NCI-H345 treated with DMSO at 0.1 percent for 48 hours (cell line): ENCODE results near the gene CWC27.
"Not testable (repeated sequence)": the region's sequence is repeated elsewhere in the genome, so short reads cannot be mapped to it uniquely, and the experiment has no call there.

Source experiments
- DNase-seq: peaks from one replicate; lab custom pipeline; 2025; ENCODE audit not compliant: unreplicated experiment; lab: John Stamatoyannopoulos, UW

Gene CWC27

GRCh38 chr5:64914396-64914795 lies 145.7 kb downstream of the CWC27 start:
- DNase-seq = no peak

GRCh38 chr5:64918083-64918482 lies 149.4 kb downstream of the CWC27 start:
- no peak for DNase-seq

DNA sequence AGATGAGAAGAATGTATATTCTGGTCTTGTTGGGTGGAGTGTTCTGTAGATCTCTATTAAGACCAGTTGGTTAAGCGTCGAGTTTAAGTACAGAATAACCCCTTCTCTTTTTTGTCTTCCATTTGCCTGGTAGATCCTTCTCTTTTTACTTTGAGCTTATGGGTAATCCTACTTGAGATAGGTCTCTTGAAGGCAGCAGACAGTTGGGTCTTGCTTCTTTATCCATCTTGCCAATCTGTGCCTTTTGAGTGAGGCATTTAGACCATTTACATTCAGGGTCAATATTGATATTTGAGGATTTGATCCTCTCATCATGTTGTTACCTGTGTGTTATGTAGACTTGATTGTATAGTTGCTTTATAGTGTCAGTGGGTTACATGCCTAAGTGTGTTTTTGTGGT lies 152.7 kb downstream of the CWC27 start:
- DNase-seq = no peak

DNA sequence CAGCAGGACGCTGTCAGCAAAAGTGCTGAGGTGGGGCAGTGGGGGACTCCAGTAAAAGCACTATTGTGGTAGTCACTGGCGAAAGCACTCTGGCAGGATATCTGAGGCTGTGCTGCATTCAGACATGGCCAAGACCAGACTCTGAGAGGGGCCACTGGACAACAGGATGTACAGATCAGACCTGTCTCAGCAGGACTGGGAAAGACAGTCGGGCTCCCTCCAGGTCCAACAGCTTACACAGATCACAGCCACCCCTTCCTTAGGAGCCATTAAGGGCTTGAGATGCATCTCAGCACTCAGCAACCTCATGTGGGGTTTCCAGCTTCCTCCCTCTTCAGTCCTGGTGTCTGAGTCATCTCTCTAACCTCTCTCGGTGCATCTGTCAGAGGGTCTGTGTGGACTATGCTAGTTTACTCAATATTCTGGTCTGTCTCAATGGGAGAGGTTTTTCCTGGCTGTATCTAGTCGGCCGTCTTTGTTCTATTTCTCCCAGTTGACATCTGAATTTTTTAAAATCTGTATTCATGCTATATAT lies 154.5 kb downstream of the CWC27 start:
- DNase-seq = no peak

DNA sequence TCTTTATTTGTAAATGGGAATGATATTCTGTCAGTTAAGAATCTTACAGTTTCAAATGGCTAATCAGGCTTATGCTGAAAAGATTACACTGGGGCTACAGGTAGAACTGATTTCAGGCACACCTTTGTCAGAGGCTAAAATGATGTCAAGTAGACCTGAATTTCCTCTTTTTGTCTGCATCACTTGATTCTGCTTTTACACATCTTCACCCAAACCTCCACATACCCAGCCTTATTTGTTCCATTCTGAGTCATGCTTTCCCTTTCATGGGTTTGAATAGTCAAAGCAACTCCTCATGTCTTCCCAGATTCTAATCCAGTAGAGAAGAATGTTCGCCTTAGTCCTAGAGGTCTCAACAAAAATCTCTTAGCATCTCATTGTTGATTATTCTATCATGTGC lies 156.4 kb downstream of the CWC27 start:
- DNase-seq = no peak

DNA sequence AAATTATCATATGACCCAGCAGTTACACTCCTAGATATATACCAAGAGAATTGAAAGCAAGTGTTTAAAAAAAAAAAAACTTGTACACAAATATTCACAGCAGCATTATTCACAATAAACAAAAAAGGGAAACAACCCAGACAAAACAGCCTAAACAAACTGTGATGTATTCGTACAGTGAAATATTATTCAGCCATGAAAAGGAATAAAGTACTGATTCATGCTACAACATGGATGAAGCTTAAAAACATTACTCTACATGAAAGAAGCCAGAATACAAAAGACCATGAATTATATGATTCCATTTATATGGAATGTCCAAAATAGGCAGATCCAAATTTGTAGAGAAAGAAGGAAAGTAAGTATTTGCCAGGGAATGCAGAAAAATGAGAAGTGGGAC lies 161.1 kb downstream of the CWC27 start:
- no peak for DNase-seq

GRCh38 chr5:64930672-64931318 lies 162.1 kb downstream of the CWC27 start:
- DNase-seq = no peak

- DNase-seq = not testable (repeated sequence)
Measured at GRCh38 chr5:64939422-64939771, 170.7 kb downstream of the CWC27 start.

- DNase-seq = no peak
Measured at GRCh38 chr5:64939772-64940510, 171.2 kb downstream of the CWC27 start.

DNA sequence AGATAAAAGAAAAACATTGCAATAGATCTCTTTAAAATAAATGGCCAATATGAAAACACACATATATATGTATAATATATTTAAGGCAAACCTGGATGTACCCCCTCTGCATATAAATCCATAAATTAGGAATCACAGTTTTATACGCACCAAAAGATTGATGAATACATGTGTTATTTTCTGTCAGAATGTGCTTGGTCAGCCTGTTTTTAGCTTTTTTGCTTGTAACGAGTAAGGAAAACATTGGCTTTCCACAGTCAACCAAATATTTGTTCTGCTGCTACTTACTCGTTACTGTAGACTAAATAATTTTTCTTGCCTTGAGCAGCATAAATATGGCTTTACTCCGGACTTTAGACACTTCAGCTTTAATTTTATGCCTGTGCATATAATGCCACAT lies 173.7 kb downstream of the CWC27 start:
- no peak for DNase-seq

GRCh38 chr5:64944868-64945267 lies 176.1 kb downstream of the CWC27 start:
- no peak for DNase-seq

GRCh38 chr5:64947031-64947430 lies 178.3 kb downstream of the CWC27 start:
- DNase-seq = peak; percentile 82

DNA sequence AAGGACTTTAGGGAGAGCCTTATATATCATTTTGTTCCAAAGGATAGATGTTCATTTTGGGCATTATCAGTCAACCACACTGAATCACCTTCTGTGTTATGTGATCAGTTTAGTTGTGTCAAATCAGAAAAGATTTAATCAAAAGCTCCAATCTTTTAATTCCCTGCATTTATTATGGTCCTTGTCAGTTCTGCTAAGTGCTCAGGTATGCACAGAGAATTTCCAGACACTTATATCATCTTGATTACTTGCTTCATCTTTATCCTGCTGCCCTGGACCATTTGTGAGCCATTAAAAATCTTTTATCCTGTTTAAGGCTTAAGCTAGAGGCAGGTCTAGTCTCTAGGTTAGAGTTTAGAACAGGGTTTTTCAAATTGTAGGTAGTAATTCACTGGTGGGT lies 179.1 kb downstream of the CWC27 start:
- no peak for DNase-seq

GRCh38 chr5:64949331-64949730 lies 180.6 kb downstream of the CWC27 start:
- DNase-seq = no peak

DNA sequence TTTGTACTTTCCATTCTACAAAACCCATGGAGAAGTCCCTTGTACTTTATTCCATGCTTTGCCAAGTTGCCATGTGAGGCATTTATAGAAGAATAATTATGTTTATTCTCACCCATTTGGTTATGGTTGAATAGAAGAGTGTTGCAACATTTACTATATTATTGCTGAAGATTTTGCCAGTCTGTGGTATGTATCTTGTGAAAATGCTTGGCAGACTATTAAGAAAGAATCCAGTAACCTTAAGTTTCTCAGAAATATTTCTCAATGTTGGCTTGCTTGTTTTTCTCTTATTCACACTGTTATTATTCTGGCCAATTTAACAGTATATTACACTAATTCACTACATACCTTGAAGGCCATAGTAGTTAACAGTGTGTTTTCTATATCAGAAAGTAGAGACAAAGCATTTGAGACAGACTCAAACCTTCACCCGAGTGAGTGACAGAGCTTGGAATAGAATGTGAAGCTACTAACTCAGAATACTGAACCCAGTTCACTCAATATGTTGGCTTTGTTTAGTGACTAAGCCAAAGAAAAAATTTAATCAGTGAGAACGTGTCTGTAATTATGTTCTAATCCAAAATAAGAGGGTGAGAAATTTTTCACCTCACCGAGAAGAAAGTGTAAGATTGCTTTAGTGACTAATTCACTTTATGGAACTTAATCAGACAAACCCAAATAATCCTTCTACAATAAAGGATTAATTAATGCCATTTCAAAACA lies 184.4 kb downstream of the CWC27 start:
- DNase-seq = no peak

- DNase-seq = no peak
Measured at GRCh38 chr5:64954518-64954917, 185.8 kb downstream of the CWC27 start.

DNA sequence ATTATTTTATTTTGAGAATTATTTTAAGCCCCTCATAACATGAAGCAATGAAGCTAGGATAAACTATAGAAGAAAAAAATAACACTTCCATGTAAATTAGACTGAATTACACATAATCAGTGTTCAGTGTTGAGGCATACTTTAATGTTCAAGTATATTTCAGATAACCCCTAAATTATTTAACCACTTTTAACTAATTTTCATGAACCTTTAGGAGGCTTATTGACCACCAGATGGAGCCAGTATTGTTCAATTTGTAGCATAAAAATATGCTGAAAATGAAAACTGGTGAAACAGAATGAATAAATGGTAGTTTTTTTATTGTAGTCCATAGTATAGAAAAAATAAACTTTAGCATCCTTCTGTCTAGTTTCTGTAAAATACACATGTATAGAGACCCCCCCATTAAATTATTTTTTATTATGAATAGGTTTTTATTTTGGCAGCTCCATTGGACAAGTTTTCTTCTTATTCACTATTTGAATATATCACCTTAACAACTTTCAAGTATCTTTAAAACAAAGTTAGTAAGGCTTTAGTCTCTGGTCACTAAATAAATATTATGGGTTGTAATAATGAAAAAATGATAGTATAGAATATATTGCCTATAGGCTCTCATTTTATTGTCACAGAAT lies 190.1 kb downstream of the CWC27 start:
- no peak for DNase-seq

DNA sequence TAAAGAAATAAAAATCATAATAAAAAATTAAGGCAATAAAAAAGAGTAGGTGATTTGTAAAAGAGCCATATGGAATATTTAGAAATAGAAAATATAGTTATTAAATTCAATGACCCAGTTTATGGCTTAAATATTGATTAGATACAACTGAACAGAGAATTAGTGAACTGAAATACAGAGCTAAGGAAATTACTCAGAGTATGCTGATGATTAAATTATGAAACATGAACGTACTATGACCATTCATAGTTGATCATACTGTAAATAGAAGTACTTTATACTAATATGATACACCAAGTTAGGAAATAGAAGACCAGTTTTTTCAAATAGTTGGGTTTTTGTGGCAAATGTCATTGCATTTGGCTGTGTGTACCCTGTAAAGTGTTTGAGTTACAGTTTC lies 194.5 kb downstream of the CWC27 start:
- DNase-seq = no peak

- no peak for DNase-seq
Measured at GRCh38 chr5:64968591-64969110, 199.9 kb downstream of the CWC27 start.

DNA sequence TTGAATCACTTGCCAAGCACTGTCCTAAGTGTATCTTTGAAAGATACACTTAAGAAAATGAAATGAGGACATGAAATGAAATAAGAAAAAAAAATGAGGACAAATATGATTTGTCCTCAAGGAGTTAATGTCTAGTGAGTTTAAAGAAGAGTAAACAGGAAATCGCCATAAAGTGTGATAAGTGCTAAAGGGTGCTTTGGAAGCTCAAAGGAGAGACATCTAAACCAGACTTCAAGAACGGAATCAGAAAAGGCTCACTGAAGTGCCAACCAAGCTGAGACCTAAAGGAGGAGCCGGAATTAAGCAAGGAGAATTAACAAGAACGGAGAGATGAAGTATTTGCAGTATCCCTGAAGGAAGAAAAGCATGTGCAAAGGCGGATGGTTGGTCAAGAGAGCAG lies 200.8 kb downstream of the CWC27 start:
- no peak for DNase-seq

- DNase-seq = no peak
Measured at GRCh38 chr5:64971513-64971912, 202.8 kb downstream of the CWC27 start.
